Testis (tissue), 3 donors: Measurements from ENCODE around the gene ST8SIA5. TPM values are rescaled to one million over a fixed set of nuclear protein-coding genes. Genes with fewer than 3 reads are reported as not detected.

ENCODE experiments used
- DNase-seq: peaks from one replicate; pipeline ENCODE4 v3.0.0-alpha.2; 2019
- H3K27ac ChIP-seq, 2 donors: fragments of 200-600 bp; sonication (generic); one replicate each; pipeline ENCODE4 v1.5.1; 2019
- H3K27me3 ChIP-seq: fragments of 200-600 bp; sonication (generic); one replicate; pipeline ENCODE4 v1.5.1; 2019
- H3K36me3 ChIP-seq: fragments of 200-600 bp; sonication (generic); one replicate; pipeline ENCODE4 v1.5.1; 2017; ENCODE audit warnings: low read depth; ENCODE audit errors: missing control alignments
- H3K4me1 ChIP-seq: fragments of 200-600 bp; sonication (generic); one replicate; pipeline ENCODE4 v1.5.1; 2019
- H3K4me3 ChIP-seq, 2 donors: fragments of 200-600 bp; sonication (generic); one replicate each; pipeline ENCODE4 v1.5.1; 2017 to 2019
- H3K9me3 ChIP-seq: fragments of 200-600 bp; sonication (generic); one replicate; pipeline ENCODE4 v1.5.1; 2017
- POLR2A ChIP-seq: fragments of 450-650 bp; IDR thresholded peaks from one replicate; pipeline ENCODE4 v1.6.1; 2017; ENCODE audit warnings: antibody characterized with exemption, mild to moderate bottlenecking, moderate library complexity
- WGBS, 2 donors: methylation state at CpG; one replicate each; pipeline ENCODE4 v1.1.5; 2018; 5-methylcytosine and 5-hydroxymethylcytosine counted together
- intact Hi-C: fragments of 100-400 bp; cut with DNase I; formaldehyde crosslinking; loops from one replicate; pipeline ENCODE4 v1.15.1; 2023; ENCODE audit warnings: low total_unique reads
- polyA plus RNA-seq: library from polyadenylated mRNA; stranded (reverse); fragments of 350-450 nt; fragmentation: Illumina TruSeq; extraction: RNeasy Lipid Tissue Mini Kit (QIAGEN cat#74804); gene quantifications from one replicate; pipeline ENCODE4 v1.2.3, GENCODE V29; 2014; ENCODE audit warnings: low read depth, low replicate concordance; ENCODE audit not compliant: insufficient read depth
- total RNA-seq, 2 donors: library from RNA; depleted of rRNA; stranded (reverse); fragments of >200 nt; gene quantifications; one replicate each; pipeline ENCODE4 v1.2.3, GENCODE V29; 2016
- TF ChIP-seq, protein P1 (sequence below), 3 experiments: fragments of 450-650 bp in 2 of 3; fragments of 200-600 bp in 1 of 3; sonication (generic) in 1 of 3; IDR thresholded peaks; one replicate each; pipeline ENCODE4 v1.5.1; 2016 to 2019; ENCODE audit warnings: antibody characterized with exemption in 3 of 3, mild to moderate bottlenecking in 2 of 3, moderate library complexity in 1 of 3

ST8SIA5 gene
- total and polyA plus RNA-seq, 3 donors from 2014 or later, result 1.3 to 2.1 (median 1.6) TPM

DNA sequence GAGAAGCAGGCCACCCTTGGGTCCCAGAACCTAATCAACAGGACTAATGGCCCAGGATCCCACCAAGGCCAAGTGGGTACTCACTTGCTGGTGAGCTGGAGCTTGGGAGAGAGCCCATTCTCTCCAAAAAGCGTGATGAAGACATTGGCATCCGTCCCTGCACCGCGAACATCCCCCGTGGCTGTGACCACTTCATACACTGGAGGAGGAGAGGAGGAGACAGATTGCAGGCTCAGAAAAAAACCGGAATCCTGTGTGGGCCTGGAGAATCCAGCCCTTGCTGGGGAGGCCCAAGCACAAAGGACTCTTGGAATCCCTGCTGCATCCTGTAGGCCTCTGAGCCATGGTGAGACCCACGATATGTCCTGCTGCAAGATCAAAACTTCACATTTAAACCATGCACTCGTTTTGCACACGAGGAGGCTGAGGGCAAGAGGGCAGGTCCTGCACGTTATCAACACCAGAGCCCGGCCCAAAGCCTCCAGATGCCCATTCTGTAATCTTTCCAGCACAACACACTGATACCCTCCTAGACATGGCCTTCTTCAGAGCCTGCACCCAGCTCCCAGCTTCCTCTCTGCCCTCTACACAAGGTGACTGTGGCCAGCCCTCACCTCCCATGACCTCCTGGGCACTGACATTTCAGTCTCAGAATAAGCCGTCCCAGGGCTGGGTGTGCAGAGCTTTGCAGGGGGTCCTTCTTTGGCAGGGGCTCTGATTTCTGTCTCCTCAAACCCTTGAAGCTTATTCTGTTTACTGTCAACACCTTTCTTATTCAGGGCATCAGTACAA, 107.6 kb downstream of the ST8SIA5 start:
- intact Hi-C loops, result no loop called here
- Histone ChIP-seq H3K27ac (no peak overlapping the region), H3K4me3 (no peak overlapping the region), H3K36me3 (no peaks in the 10 kb centered on the region), H3K27me3 (no peaks in the 10 kb centered on the region), H3K9me3 (no peaks in the 10 kb centered on the region), H3K4me1 (no peaks in the 10 kb centered on the region)
- TF ChIP-seq POLR2A, result no peak
- WGBS, 2 donors, result 80% methylated on average over 8 to 12 of the region's 12 CpGs
- no peak for DNase-seq

DNA sequence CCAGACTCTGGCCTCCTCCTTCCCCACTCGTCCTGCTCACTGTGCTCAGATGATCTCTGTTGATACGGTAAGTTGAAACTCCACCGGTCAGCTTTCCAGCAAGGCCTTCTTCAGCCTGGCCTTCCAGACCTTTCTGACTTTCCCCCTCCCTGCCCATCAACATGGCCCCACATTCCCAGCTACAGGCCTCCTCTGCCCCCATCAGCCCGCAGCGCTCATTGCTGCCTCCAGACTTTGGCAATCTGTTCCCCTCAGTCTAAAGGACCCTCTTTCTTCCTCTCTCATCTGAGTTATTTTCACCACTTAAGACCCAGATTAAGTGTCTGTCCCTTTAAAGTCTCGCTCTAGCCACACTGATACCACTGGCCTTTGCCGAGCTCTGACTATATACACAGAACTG, 110.4 kb downstream of the ST8SIA5 start:
- H3K36me3 ChIP-seq, result no peaks in the 10 kb centered on the region
- DNase-seq, result no peak
- TF ChIP-seq POLR2A, result no peak
- TF ChIP-seq, protein P1, sequence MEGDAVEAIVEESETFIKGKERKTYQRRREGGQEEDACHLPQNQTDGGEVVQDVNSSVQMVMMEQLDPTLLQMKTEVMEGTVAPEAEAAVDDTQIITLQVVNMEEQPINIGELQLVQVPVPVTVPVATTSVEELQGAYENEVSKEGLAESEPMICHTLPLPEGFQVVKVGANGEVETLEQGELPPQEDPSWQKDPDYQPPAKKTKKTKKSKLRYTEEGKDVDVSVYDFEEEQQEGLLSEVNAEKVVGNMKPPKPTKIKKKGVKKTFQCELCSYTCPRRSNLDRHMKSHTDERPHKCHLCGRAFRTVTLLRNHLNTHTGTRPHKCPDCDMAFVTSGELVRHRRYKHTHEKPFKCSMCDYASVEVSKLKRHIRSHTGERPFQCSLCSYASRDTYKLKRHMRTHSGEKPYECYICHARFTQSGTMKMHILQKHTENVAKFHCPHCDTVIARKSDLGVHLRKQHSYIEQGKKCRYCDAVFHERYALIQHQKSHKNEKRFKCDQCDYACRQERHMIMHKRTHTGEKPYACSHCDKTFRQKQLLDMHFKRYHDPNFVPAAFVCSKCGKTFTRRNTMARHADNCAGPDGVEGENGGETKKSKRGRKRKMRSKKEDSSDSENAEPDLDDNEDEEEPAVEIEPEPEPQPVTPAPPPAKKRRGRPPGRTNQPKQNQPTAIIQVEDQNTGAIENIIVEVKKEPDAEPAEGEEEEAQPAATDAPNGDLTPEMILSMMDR (IDR thresholded peaks at IDR 0.05), result no peak
- intact Hi-C loops, result no loop called here
- 80 to 82% methylated on average over 7 of the region's 7 CpGs for WGBS, 2 donors
- no peaks in the 10 kb centered on the region for H3K27me3 ChIP-seq
- no peak overlapping the region for H3K27ac ChIP-seq
- no peak overlapping the region for H3K4me3 ChIP-seq
- no peaks in the 10 kb centered on the region for H3K9me3 ChIP-seq
- no peaks in the 10 kb centered on the region for H3K4me1 ChIP-seq

DNA sequence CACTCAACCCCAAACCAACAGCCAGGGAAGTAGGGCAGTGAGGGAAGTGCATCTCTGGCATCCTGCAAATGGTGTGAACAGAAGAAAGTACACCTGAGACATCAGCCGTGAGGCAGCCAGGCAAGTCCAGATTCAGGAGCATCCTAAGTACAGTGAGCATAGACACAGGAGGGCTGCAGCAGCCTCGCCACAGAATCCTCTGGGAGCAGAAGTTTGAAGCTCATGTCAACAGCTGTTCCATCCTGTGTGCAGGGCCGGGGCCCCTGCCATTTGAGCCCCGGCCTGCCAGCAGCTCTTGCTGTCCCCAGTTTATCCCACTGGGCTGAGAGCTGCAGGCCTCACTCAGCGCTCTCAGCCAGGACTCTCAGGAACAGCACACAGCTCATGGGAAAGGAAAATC, 114.3 kb downstream of the ST8SIA5 start:
- no peak for DNase-seq
- no peaks in the 10 kb centered on the region for H3K9me3 ChIP-seq
- intact Hi-C loops, result no loop called here
- WGBS, 2 donors, result 74% methylated on average over 5 of the region's 5 CpGs; no CpG with 5 or more reads in 1 of the 2 donors
- H3K27me3 ChIP-seq, result no peaks in the 10 kb centered on the region
- no peak overlapping the region for H3K4me3 ChIP-seq
- H3K36me3 ChIP-seq, result no peaks in the 10 kb centered on the region
- H3K4me1 ChIP-seq, result no peaks in the 10 kb centered on the region
- no peak overlapping the region for H3K27ac ChIP-seq
- TF ChIP-seq, protein P1 (IDR thresholded peaks at IDR 0.05), result no peak
- TF ChIP-seq POLR2A, result no peak

DNA sequence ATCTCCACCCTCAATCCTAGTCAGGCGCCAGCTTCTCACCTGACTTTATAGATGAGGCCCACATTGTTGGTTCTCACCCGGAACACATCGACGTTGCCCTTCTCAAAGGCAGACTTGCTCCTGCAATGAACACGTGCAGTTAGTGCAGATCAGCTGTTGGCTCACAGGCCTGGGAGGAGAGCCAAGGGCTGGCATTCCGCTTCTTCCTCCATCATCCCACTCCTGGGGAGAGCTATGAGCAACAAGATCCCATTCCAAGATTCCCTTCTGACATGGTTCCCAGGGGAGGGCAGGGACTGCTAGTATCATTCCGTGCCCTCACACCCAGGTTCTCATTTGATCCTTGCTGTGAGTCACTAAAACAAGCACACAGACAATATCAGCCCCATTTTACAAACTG, 114.9 kb downstream of the ST8SIA5 start:
- TF ChIP-seq, protein P1 (IDR thresholded peaks at IDR 0.05), result no peak
- no peak for TF ChIP-seq POLR2A
- Histone ChIP-seq H3K9me3 (no peaks in the 10 kb centered on the region), H3K4me1 (no peaks in the 10 kb centered on the region), H3K27me3 (no peaks in the 10 kb centered on the region), H3K27ac (no peak overlapping the region), H3K36me3 (no peaks in the 10 kb centered on the region), H3K4me3 (no peak overlapping the region)
- 85 to 88% methylated on average over 6 to 7 of the region's 7 CpGs for WGBS, 2 donors
- intact Hi-C loops, result no loop called here
- DNase-seq, result no peak

DNA sequence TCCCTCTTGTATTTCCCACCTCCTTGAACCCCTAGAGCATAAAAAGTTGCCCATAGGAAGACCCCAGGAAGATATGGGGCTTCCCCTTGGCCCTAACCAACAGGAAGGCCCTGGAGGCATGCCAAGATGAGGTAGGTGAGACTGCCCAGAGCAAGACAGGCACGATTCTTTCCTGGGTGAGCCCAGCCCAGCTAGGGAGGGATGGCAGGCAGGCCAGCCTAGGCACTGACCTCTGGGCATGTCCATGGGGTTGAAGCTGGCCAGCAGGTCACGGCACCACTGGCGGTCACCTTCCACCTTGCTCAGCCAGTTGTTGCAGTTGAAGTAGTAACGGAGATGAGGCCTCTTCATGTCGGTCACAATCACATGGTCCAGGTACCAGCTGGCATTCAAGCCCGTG, 117.5 kb downstream of the ST8SIA5 start:
- no peaks in the 10 kb centered on the region for H3K36me3 ChIP-seq
- TF ChIP-seq POLR2A, result no peak
- TF ChIP-seq, protein P1 (IDR thresholded peaks at IDR 0.05), result no peak
- intact Hi-C loops, result no loop called here
- H3K27ac ChIP-seq, result no peak overlapping the region
- H3K27me3 ChIP-seq, result no peaks in the 10 kb centered on the region
- H3K4me3 ChIP-seq, result no peak overlapping the region
- DNase-seq, result no peak
- WGBS, 2 donors, result 91 to 93% methylated on average over 6 of the region's 6 CpGs
- H3K4me1 ChIP-seq, result no peaks in the 10 kb centered on the region
- H3K9me3 ChIP-seq, result no peaks in the 10 kb centered on the region
